HCT116 (cell line): ENCODE measurements around the gene NAB2. TPM values are rescaled to one million over a fixed set of nuclear protein-coding genes. Genes with fewer than 3 reads are reported as not detected.

Experiments used
- ATAC-seq: fragments of 200-7000 bp; cut with Tn5 transposase; 2 replicates; pipeline ENCODE4 v1.9.1; 2020; ENCODE audit warnings: mild to moderate bottlenecking, moderate library complexity
- BruUV-seq: library from RNA; stranded (reverse); fragments of 400-500 nt; replicated peaks from 2 replicates; lab custom pipeline; 2021; lab: Mats Ljungman, UMichigan
- CTCF ChIA-PET: fragments of 300-600 bp; sonication (Branson Sonifier 250); formaldehyde crosslinking; loops from one replicate; lab custom pipeline; 2021; ENCODE audit warnings: antibody characterized with exemption; lab: Charles Lee
- POLR2A ChIA-PET: fragments of 300-600, 350-600 bp; sonication (Branson Sonifier 250); formaldehyde crosslinking; loops from one replicate; lab custom pipeline; 2021; ENCODE audit warnings: antibody characterized with exemption; lab: Charles Lee
- RAD21 ChIA-PET, 2 experiments: fragments of 300-600 bp; sonication (Branson Sonifier 250); formaldehyde crosslinking; loops; one replicate each; lab custom pipeline; 2023; ENCODE audit warnings: low total read pairs in 2 of 2; ENCODE audit not compliant: uncharacterized antibody in 2 of 2, unreplicated experiment in 2 of 2, low non-redundant PET in 1 of 2; lab: Charles Lee
- DNase-seq: peaks from one replicate; pipeline ENCODE4 v3.0.0-alpha.2; 2010; ENCODE audit warnings: low read depth, low spot score
- H2AFZ ChIP-seq: fragments of 200-600 bp; shearing (Covaris generic), sonication (generic); 2 replicates; pipeline ENCODE4 v1.6.1; 2017; ENCODE audit warnings: low read depth, mixed run types, mixed read lengths, antibody characterized with exemption, low read length; ENCODE audit not compliant: poor library complexity, severe bottlenecking
- H3K27ac ChIP-seq: 2 replicates; pipeline ENCODE4 v1.5.1; 2012; ENCODE audit warnings: low read depth, low read length
- H3K27me3 ChIP-seq: fragments of 200-600 bp; sonication (generic); 2 replicates; pipeline ENCODE4 v1.6.1; 2016; ENCODE audit warnings: mixed run types, low read length, mixed read lengths; ENCODE audit not compliant: insufficient read depth
- H3K36me3 ChIP-seq, 2 experiments: fragments of 200-500 bp in 1 of 2; fragments of 200-600 bp in 1 of 2; sonication (Bioruptor generic) in 1 of 2; sonication (generic) in 1 of 2; 2 replicates each; pipeline versions ENCODE4 v1.5.1 to v1.6.1; 2014 to 2016; ENCODE audit warnings: low read length in 2 of 2, inconsistent platforms in 1 of 2, mixed read lengths in 1 of 2, mixed run types in 1 of 2; ENCODE audit not compliant: insufficient read depth in 2 of 2, control insufficient read depth in 1 of 2
- H3K4me1 ChIP-seq, 2 experiments: fragments of 200-600 bp in 1 of 2; sonication (generic) in 1 of 2; 2 replicates each; pipeline versions ENCODE4 v1.5.1 to v1.6.1; 2012 to 2017; ENCODE audit warnings: low read length in 2 of 2, inconsistent platforms in 1 of 2, mild to moderate bottlenecking in 1 of 2, mixed read lengths in 1 of 2, mixed run types in 1 of 2, moderate library complexity in 1 of 2; ENCODE audit not compliant: insufficient read depth in 2 of 2, control insufficient read depth in 1 of 2
- H3K4me2 ChIP-seq: fragments of 200-600 bp; sonication (generic); 2 replicates; pipeline ENCODE4 v1.6.1; 2017; ENCODE audit warnings: mixed run types, low read length, mixed read lengths
- H3K4me3 ChIP-seq, 2 experiments: fragments of 200-600 bp in 1 of 2; sonication (generic) in 1 of 2; replicated peaks in 1 of 2; 2 replicates each; pipeline ENCODE4 v1.5.1; 2011 to 2016; ENCODE audit warnings: low read length in 2 of 2, control low read depth in 1 of 2, low read depth in 1 of 2, mild to moderate bottlenecking in 1 of 2, mixed read lengths in 1 of 2, mixed run types in 1 of 2
- H3K79me2 ChIP-seq: fragments of 200-600 bp; sonication (generic); 2 replicates; pipeline ENCODE4 v1.6.1; 2017; ENCODE audit warnings: mild to moderate bottlenecking, mixed run types, low read length, moderate library complexity, mixed read lengths; ENCODE audit not compliant: insufficient read depth
- H3K9ac ChIP-seq: fragments of 200-600 bp; sonication (generic); 2 replicates; pipeline ENCODE4 v1.6.1; 2016; ENCODE audit warnings: low read length, mixed read lengths
- H3K9me2 ChIP-seq: fragments of 200-600 bp; sonication (generic), shearing (Covaris generic); 2 replicates; pipeline ENCODE4 v1.6.1; 2017; ENCODE audit warnings: mixed run types, mild to moderate bottlenecking, moderate library complexity; ENCODE audit not compliant: insufficient read depth
- H3K9me3 ChIP-seq, 2 experiments: fragments of 200-500 bp in 1 of 2; fragments of 200-600 bp in 1 of 2; sonication (Bioruptor generic) in 1 of 2; sonication (generic) in 1 of 2; 2 replicates each; pipeline ENCODE4 v1.6.1; 2014 to 2017; ENCODE audit warnings: low read length in 2 of 2, mixed read lengths in 2 of 2, inconsistent platforms in 1 of 2, low read depth in 1 of 2, mild to moderate bottlenecking in 1 of 2, mixed run types in 1 of 2, moderate library complexity in 1 of 2; ENCODE audit not compliant: control insufficient read depth in 1 of 2, insufficient read depth in 1 of 2
- H4K20me1 ChIP-seq: fragments of 200-600 bp; sonication (generic), shearing (Covaris generic); 2 replicates; pipeline ENCODE4 v1.6.1; 2017; ENCODE audit warnings: mixed run types, mild to moderate bottlenecking, moderate library complexity; ENCODE audit not compliant: insufficient read depth
- ATF3 ChIP-seq: IDR thresholded peaks from 2 replicates; pipeline ENCODE4 v1.6.1; 2012
- CBX3 ChIP-seq: IDR thresholded peaks from 2 replicates; pipeline ENCODE4 v1.6.1; 2012; ENCODE audit warnings: low read depth
- CEBPB ChIP-seq: IDR thresholded peaks from 2 replicates; pipeline ENCODE4 v1.6.1; 2012; ENCODE audit warnings: low read depth
- EGR1 ChIP-seq: IDR thresholded peaks from 2 replicates; pipeline ENCODE4 v1.6.1; 2012; ENCODE audit warnings: low read depth
- ELF1 ChIP-seq: IDR thresholded peaks from 2 replicates; pipeline ENCODE4 v1.6.1; 2012; ENCODE audit warnings: low read depth, borderline replicate concordance
- EZH2 ChIP-seq: fragments of 200-600 bp; sonication (generic); IDR thresholded peaks from 2 replicates; pipeline ENCODE4 v1.6.1; 2017; ENCODE audit warnings: antibody characterized with exemption, mixed run types
- FOSL1 ChIP-seq: IDR thresholded peaks from 2 replicates; pipeline ENCODE4 v1.6.1; 2012; ENCODE audit warnings: low read depth
- JUND ChIP-seq: IDR thresholded peaks from 2 replicates; pipeline ENCODE4 v1.6.1; 2012
- POLR2A ChIP-seq: IDR thresholded peaks from 2 replicates; pipeline ENCODE4 v1.7.0; 2011; ENCODE audit warnings: borderline replicate concordance; ENCODE audit not compliant: insufficient read depth, insufficient read length; ENCODE audit errors: extremely low read depth
- POLR2AphosphoS5 ChIP-seq: IDR thresholded peaks from 2 replicates; pipeline ENCODE4 v1.6.1; 2011; ENCODE audit warnings: mild to moderate bottlenecking, low read depth, low read length, moderate library complexity
- RAD21 ChIP-seq: IDR thresholded peaks from 2 replicates; pipeline ENCODE4 v1.6.1; 2012; ENCODE audit warnings: low read depth, mild to moderate bottlenecking
- SP1 ChIP-seq: IDR thresholded peaks from 2 replicates; pipeline ENCODE4 v1.6.1; 2012; ENCODE audit warnings: low read depth
- SRF ChIP-seq: IDR thresholded peaks from 2 replicates; pipeline ENCODE4 v1.6.1; 2012; ENCODE audit warnings: low read depth
- TCF7L2 ChIP-seq: IDR thresholded peaks from 2 replicates; pipeline ENCODE4 v1.7.0; 2011; ENCODE audit warnings: borderline replicate concordance, inconsistent platforms; ENCODE audit not compliant: insufficient read depth, insufficient read length; ENCODE audit errors: extremely low read depth
- ZNF274 ChIP-seq: fragments of 200-500 bp; sonication (Bioruptor generic); IDR thresholded peaks from 2 replicates; pipeline ENCODE4 v1.6.1; 2014; ENCODE audit warnings: mild to moderate bottlenecking, low read depth, low read length, inconsistent platforms
- intact Hi-C: fragments of 100-400 bp; cut with micrococcal nuclease; formaldehyde crosslinking; loops from 2 replicates; pipeline ENCODE4 v1.10.0; 2022
- total RNA-seq: library from RNA; stranded (reverse); gene quantifications from one replicate; pipeline ENCODE4 v1.2.1, GENCODE V29; 2021; ENCODE audit not compliant: unreplicated experiment
- TF ChIP-seq, protein P1 (sequence below): IDR thresholded peaks from 2 replicates; pipeline ENCODE4 v1.6.1; 2011; ENCODE audit warnings: mild to moderate bottlenecking, low read length, moderate library complexity; ENCODE audit not compliant: insufficient replicate concordance; ENCODE audit errors: extremely low read depth

The NAB2 gene
- total RNA-seq, 1 experiment from 2014 or later, result 77.1 TPM

DNA sequence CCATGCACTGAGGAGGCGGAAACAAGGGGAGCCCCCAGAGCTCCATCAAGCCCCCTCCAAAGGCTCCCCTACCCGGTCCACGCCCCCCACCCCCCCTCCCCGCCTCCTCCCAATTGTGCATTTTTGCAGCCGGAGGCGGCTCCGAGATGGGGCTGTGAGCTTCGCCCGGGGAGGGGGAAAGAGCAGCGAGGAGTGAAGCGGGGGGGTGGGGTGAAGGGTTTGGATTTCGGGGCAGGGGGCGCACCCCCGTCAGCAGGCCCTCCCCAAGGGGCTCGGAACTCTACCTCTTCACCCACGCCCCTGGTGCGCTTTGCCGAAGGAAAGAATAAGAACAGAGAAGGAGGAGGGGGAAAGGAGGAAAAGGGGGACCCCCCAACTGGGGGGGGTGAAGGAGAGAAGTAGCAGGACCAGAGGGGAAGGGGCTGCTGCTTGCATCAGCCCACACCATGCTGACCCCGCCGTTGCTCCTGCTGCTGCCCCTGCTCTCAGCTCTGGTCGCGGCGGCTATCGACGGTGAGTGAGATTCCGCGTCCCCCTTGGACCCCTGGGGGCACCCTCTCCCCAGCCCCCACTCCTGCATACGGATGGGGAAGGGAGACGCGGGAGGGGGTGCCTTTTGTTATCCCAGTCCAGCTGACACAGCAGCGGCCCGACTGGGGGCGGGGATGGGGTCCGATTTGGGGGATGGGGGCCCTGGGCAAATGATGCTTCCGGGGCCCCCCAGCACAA is 39.8 kb downstream of the NAB2 start:
- ATAC-seq (no peak), DNase-seq (no peak)
- Histone ChIP-seq H3K4me2 (peak overlapping the region; percentile 99), H2AFZ (no peak overlapping the region), H3K9ac (peak overlapping the region; percentile 30; the same call in 1 of the 2 replicates), H3K9me3 (peaks cover 3 to 4% of the 10 kb centered on the region in 2 experiments; a peak in 1 of 4 replicates), H3K36me3 (no peaks in the 10 kb centered on the region), H4K20me1 (no peaks in the 10 kb centered on the region), H3K27ac (no peak overlapping the region; the same call in 1 of the 2 replicates), H3K79me2 (no peaks in the 10 kb centered on the region), H3K9me2 (no peaks in the 10 kb centered on the region), H3K4me3 (peak overlapping the region; percentile 74 to 80), H3K4me1 (peaks cover 9 to 40% of the 10 kb centered on the region in 2 experiments), H3K27me3 (no peaks in the 10 kb centered on the region)
- BruUV-seq, result no TSS peak
- ChIA-PET CTCF (interaction anchor here (0.8 to 5.8 kb wide), 9 partner anchors 8 to 330 kb away, joined by 3 to 44 read pairs (median 6); partner anchors contain the start of genes GLI1 and STAT6), RAD21 (interaction anchor here (0.8 to 1.5 kb wide), 6 partner anchors 11 to 59 kb away, joined by 3 to 9 read pairs (median 4); no protein-coding TSS in a partner anchor), POLR2A (interaction anchor here (0.8 to 1.9 kb wide), 7 partner anchors 14 to 441 kb away, joined by 3 to 20 read pairs (median 4); partner anchors contain the start of genes NEMP1, PTGES3 and STAT6)
- intact Hi-C loops, result loop anchor here (10.0 kb wide), 1 partner anchor 116 kb away; no protein-coding TSS in a partner anchor
- TF ChIP-seq, protein P1, sequence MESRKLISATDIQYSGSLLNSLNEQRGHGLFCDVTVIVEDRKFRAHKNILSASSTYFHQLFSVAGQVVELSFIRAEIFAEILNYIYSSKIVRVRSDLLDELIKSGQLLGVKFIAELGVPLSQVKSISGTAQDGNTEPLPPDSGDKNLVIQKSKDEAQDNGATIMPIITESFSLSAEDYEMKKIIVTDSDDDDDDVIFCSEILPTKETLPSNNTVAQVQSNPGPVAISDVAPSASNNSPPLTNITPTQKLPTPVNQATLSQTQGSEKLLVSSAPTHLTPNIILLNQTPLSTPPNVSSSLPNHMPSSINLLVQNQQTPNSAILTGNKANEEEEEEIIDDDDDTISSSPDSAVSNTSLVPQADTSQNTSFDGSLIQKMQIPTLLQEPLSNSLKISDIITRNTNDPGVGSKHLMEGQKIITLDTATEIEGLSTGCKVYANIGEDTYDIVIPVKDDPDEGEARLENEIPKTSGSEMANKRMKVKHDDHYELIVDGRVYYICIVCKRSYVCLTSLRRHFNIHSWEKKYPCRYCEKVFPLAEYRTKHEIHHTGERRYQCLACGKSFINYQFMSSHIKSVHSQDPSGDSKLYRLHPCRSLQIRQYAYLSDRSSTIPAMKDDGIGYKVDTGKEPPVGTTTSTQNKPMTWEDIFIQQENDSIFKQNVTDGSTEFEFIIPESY, result no peak
- TF ChIP-seq TCF7L2 (no peak), ZNF274 (no peak), POLR2A (no peak), POLR2AphosphoS5 (no peak), ELF1 (no peak), SP1 (no peak), EGR1 (no peak), FOSL1 (no peak), EZH2 (no peak), JUND (no peak), SRF (no peak), RAD21 (no peak), ATF3 (no peak), CBX3 (no peak), CEBPB (no peak)
